GM20431 (cell line): ENCODE results near the gene TEAD1.

ENCODE experiments used
- in situ Hi-C: fragments of 300-500 bp; cut with MseI, MboI; formaldehyde crosslinking; loops from one replicate; pipeline ENCODE4 v1.15.0; 2020; ENCODE audit warnings: low sequenced_read_pairs; ENCODE audit not compliant: unreplicated experiment

Gene TEAD1

DNA sequence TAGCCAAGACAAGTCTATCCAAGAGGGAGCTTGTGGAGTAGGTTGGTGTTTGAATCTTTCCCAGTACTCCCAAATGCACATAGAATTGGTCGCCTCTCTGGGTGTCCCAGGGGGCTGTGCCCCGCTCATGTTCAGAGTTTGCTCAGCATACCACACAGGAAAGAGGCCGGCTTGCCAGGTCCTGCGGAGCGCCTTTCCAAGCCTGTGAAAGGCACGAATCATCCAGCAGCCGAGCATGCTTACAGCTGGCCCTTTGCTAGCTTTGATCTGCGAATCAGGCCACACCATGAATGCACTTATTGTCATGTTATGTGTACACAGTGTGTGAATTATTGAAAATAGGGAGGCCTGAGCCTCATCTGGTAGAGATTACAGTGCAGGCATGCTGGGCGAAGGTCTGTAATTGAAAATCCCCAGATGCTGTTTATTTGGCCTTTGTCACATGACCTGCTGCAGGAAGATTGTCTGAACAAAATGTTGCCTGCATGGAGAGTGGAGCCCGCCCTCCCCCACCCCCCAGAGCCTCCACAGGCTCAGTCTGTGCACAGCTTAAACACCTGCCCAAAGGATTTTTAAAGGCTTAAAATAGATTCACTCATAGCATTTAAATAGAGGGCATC lies 171.6 kb downstream of the TEAD1 start:
- in situ Hi-C loops, result no loop called here

DNA sequence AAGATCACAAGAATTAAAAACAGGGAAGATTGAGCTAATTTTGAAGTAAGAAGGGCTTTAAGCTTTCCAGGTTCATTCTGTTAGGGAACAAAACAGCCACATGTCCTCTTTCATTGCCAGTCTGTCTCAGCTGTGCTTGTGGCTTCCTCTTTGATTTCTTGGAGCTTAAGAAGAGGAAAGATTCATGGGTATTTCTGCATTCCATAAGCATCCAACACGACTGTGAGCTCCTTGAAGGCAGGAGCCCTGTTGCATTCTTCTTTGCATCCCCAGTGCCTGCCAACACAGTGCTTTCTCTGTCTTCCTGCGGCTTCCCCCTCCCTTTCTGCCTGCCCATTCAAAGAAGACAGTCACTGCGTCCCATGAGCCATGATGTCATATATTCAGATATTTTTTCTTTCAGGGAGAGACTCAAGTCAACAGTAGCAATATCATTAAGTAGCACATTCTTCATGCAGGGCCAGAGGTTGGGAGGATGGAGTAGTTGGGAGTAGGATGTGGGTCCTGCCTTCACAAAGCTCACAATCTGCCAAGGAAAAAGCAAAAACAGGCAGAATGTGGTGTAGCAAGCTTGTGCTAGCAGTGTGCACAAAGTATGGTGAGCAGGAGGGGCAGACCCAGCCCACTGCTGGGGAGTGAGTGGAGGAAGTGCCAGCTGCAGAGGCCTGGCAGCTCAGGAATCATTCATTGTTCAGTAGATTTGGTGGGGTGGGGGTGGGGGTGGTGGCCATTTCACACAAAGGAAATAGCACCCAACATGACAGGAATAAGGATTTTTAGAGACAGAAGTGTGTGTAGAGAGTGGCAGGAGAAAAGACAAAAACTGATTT lies 172.8 kb downstream of the TEAD1 start:
- in situ Hi-C loops, result no loop called here

DNA sequence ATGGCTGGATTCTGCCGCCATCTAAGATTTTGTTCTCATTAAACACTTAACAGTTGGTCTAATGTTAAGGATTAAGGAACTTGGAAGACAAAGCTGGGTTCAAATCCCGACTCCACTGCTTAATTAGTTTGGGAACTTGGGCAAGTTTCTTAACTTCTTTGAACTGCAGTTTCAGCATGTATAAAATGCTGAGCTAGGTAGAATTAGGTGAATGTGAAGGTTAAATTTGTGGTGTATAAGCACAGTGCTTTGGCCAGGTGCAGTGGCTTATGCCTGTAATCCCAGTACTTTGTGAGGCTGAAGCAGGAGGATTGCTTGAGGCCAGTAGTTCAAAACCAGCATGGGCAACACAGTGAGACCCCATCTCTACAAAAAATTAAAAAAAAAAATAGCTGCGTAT lies 174.2 kb downstream of the TEAD1 start:
- in situ Hi-C loops, result no loop called here

DNA sequence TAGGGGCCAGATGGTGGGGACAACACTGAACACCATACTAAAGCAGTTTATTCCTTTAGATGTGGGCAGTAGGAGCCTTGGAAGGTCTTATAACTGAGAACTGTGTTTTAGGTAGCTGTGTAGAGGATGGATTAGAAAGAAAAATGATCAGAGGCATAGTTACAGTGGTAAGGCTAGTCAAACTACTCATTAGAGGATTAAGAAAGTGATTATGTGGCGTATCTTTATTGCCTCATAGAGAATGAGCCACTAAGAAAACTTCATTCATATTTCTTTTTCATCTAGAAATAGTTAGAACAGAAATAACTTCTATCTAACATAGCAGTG lies 179.1 kb downstream of the TEAD1 start:
- in situ Hi-C loops, result no loop called here

DNA sequence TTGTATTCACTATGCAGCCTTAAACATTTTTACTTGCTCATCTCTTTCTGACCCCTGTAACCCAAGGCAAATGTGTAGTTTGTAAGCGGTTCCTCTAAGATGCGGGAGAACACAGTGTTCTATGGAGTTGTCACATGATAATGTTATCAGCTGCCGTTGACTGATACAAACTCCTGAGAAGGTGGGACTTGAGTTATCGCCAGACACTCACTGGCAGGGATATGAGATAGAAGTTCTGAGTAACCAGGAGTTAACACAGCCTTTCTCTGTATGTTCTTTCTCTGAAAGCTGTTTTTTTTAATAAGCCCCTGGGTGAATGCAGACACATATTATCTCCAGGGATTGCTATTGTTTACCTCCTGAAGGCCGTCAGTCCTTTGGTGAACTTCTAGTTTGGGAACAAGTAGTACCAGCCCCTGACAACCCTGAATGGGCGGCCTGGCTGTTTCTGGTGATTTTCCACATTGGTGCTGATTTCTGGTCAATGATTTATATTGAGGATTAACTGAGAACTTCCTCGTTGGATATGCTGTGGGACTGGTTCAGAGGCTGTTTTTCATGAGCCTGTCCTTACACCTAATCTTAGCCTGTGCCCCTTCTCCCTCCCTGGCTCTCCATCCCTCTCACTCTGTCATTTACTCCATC lies 179.6 kb downstream of the TEAD1 start:
- in situ Hi-C loops, result no loop called here

DNA sequence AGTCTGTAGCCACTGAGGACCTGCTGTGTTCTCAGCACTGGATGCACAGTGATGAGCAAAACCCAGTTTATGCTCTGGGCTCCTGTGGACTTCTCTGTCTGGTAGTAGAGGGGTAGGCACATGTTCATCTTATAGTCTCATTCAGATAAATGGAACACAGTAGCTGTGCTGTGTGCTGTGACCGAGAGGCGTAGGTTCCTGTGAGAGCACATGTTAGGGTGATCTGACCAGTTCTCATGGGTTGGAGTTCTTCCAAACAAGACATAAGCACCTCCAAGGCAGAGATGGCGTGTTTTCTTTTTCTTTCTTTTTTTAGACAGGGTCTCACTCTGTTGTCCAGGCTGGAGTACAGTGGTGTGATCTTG lies 180.1 kb downstream of the TEAD1 start:
- in situ Hi-C loops, result no loop called here

DNA sequence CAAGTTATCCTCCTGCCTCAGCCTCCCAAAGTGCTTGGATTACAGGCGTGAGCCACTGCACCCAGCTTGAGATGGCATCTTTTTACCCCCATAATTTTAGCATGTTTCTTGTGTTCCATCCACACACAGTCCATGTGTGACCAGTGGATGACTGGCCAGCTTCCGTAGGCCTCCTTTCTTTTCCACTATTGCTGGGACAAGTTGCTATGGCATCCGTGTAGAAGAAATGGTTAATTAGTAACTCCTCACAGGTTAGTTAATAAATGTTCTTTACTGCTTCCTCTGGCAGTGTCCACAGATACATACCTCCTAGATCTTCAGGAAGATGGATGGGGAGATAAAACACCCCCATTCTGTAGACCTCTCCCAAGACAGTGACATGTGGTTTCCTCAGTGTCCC lies 180.6 kb downstream of the TEAD1 start:
- in situ Hi-C loops, result no loop called here

DNA sequence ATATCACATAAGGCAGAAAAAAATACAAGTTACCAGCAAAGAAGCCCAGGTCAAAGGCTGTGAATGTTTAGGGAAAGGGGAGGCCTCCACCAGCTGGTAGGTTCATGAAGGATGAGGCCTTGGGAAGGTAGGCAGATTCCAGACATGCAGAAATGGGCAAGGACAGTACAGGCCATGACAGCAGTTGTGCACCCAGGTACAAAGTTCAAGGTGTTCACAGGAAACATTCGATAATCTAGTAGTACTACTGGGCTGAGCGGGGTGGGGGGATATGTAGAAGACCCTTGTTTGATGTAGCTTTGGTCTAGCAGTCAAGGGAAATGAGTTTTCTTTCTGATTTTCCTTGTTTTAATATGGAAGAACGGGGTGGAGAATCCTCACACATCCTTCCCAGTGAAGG lies 182.1 kb downstream of the TEAD1 start:
- in situ Hi-C loops, result no loop called here

DNA sequence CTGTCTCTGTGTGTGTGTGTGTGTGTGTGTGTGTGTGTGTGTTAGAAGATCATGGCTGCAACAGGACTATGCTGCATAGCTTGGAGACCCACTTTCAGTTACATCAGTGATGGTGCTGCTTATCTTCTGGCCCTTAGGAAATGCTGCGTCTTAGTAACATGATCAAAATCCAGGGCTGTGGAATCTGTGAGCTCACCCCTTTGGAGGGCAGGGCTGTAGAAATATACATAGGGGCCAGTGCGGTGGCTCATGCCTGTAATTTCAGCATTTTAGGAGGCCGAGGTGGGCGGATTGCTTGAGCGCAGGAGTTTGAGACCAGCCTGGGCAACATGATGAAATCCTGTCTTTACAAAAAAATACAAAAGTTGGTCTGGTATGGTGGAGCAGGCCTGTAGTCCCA lies 183.4 kb downstream of the TEAD1 start:
- in situ Hi-C loops, result no loop called here

DNA sequence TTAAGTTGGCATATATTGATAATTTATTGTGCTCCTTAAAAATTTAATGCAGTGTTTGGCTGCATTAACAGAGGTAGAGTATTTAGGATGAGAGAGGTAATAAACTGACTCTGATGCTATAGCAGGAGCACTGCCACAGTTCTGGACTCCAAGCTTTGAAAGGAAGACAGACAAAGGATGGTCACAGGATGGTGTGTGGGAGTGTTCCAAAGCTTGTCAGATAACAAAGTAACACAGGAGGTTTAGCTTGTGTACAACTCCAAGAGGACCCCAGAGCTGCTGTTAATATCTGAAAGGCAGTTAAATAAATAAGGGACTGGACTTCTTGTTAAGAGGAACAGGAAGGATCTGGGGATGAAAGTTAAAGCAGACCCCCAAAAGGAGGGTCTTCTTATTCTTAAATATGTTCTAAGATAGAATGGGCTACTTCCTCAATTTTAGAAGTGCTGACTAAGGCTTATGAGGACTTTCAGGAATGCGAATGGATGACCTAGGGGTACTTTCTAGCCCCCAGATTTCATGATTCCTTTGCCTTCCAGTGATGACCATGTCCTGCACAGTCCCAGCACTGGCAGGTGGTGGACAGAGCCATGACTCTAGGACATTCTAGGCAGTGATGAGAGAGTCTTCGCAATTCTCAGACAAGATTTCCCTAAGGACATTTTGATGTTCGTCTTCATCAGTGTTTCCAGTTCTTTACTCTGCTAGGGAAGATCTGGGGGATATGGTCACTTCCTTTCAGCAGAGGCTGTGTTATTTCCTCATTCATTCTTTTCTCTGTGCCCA lies 185.8 kb downstream of the TEAD1 start:
- in situ Hi-C loops, result no loop called here

DNA sequence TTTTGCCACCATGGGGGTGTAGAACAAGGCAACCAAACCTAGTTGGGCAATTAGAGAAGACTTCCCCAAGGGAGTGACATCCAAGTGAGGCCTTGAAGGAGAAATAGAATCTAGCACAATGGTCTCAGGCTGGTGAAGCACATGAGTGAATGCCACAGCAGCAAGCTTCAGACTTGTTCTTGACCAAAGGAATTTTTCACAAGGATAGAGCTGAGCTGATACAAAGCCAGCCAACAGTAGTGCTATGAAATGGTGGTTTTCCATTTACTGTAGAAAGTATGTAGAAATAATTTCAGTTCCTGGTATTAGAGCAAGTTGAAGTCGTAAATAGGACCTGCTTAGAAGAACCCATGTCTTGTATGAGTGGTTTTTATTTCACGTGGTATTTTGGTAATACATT lies 186.6 kb downstream of the TEAD1 start:
- in situ Hi-C loops, result no loop called here

DNA sequence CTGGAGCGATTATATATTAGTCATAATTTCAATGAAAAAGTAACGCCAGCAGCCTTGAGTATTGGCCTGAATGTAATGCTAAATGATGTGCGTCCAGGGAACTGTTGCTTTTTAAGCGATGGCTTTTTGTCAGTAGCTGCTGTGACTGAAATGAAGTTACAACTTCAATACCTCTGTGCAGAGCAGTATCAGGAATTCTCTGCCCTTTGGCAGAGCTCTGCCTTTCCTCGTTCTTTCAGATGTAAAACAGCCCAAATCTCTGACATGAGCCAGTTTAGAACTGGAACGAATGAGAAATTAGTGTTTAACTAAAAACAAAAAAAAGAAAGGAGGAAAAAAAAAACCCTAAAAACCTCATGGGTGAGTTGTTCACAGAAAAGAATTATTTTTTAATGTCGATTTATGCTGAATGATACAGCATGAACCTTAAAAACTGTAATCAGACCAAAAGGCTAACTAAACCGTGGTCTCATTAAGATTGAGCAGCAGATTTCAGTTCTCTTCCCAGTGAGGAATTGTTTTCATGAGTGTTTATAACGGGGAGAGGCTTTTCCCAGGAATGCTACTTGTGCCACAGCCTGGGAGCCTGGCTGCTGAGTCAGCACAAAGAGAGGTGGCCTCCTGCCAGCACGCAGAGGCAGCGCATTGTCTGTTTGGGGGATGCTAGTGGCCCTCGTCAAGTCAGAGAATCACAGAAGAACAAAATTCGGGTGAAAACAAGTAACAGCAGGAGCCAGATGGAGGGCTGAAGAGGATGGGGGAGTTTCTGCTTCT lies 188.7 kb downstream of the TEAD1 start:
- in situ Hi-C loops, result no loop called here

DNA sequence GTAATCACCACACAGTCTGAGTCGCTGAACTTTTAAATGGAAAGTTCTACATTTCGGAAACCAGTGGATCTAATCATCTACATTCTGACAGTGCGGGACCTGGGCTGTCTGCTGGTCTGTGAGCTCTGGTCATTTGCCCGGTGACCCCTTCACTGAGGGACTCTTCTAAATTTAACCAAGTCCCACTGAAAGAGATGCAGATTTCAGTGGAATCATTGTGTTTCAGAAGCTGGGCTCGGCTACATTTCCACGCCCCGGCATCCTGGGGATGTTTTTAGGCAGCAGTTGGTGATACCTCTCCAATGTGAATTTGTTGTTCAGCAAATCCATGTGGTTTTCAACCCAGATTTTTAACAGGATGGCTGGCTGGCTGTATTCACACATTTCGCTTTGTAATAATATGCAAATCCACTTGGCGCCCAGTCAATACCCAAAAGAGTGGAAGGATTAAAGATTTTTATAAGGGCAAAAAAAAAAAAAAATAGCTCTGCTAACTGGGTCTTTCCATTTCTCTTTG lies 189.4 kb downstream of the TEAD1 start:
- in situ Hi-C loops, result no loop called here

DNA sequence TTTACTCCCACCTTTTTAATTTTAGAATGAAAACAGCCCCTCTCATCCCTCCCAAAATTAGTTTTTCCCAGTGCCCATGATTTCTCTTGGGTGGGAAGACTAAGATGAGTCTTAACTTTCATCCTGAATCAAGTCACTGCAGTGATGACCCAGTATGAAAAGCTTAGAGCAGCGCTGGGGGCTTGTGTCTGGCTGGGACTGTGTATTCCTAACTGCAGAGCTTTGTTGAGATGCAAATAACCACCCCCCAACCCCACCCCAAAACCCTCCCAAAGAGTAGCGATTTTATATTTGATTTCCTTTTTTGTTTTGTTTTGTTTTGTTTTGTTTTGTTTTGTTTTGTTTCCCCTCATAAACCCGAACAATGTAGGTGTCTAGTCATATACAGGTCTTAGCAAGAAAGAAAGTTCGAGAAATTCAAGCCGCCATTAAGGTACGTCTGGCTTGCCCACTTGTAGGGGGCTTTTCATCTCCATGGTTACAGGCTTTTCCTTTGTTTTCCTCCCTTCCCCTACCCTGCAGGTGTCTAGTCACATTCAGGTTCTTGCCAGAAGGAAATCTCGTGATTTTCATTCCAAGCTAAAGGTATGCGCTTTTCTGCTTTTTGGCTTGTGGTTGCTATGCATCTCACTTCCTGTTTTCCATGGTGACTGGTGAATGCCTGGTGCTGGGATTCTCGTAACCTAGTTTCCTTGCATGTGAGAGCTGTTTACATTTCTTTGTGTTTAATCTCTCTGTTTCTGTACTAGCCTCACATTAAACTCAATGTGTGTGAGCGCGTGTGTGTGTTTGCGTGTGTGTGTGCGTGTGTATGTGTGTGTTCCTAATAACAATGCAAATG lies 190.3 kb downstream of the TEAD1 start:
- in situ Hi-C loops, result no loop called here

DNA sequence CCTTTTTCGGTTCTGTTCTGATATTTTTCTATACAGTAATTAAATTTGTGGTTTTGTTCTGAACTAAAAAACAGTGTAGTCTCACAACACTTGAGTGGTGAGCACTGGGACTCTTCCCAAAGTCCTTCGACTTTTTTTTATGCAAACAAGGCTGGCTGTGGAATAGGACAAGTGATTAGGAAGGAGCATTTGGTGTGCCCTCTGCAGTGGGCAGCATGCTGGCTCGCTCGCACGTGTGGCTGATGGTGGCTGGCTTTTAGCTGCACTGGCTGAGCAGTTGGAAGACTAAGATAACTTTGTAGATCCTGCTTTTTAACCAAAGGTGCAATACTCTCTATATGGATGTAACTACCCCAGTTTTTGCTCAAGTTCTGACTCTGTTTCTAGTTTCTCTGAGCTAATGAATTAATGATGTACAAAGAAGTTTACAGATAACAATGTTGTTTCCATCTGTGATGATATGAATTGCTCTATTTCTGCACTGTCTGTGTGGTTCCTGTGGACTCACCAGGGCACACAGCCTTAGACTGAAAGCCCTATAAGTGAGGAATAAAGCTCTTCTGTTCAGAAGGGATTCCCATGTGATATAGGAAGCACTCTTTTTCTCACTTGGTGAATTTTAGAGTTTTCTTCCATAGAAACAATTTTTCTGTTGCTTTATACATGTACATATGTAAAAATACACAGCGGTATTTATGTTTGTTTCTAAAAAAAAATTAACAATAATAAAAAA lies 191.8 kb downstream of the TEAD1 start:
- in situ Hi-C loops, result no loop called here

DNA sequence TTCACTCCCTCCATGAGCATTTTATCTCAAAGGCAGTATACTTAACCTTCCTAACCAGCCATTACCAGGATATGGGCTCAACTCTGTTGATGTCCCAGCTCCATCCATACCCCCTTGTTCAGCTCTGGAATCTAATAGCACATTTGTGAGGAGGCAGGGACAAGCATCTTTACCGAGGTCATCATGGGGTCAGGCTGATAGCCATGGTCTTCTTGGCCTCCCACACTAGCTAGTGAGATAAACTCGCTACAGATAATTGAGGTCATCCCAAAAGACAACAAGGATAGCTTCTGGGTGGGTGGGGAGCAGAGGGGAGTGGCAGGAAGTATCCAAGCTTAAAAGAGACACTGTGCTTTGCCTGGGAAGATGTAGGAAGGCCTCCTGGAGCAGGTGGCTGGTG lies 193.3 kb downstream of the TEAD1 start:
- in situ Hi-C loops, result no loop called here

DNA sequence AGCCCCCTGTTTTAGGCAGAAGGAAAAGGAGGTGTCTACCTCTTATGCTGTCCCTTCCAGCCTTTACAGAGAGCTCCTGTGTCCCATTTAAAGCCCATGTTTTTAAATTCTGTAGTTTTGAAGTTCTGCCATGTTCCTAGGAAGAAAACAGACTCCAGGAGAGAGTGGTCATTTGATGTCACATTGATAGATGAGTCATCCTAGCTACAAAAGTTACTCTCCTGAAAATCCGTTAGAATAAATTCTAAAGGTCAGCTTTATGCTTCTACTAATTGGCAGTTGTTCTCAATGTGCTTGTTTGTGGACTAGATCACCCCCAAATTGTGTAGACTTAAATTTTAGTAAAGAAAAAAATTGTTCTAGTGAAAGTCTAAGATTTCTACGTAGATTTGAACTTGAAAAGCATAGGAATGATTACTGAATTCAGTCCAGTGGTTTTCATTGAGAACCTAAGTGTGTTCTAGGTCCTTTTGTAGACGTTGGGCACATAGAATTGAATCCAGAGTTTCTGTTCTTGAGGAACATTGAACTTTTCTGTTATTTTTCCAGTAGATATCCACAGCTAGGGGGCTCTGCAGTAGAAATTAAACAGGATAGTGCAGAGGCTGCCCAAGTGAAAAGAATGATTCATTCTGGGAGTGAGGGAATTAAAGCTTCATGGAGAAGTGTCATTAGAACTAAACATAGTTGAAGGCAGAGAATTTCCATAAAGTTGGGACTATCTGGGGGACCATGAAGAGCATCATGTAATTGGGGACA lies 194.3 kb downstream of the TEAD1 start:
- in situ Hi-C loops, result no loop called here

DNA sequence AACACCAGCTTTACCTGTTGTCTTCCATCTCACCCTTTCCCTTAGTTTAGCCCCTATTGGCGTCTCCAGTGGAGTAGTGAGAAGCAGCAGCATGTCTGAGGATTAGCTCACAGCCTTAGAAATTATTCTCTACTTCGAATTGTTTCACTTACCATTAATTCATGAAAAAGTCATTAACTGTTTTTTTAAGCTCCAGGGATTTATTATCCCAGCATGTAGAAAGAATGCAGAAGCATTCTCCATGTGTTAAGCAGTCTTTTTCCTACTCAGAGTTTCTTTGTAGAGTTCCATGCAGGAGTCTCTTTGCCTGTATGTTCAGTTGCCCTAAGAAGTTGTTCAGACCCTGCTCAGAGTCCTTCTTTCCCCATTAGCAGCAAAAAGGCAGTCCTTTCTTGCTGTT lies 197.0 kb downstream of the TEAD1 start:
- in situ Hi-C loops, result no loop called here
